ENCODE results near the gene SUSD6. TPM values are rescaled to one million over a fixed set of nuclear protein-coding genes. Genes with fewer than 3 reads are reported as not detected.

Gene SUSD6
- total RNA-seq, 1 experiment from 2014 or later, result 24.1 TPM

- H3K9me3 ChIP-seq (ENCODE audit: insufficient read depth, low read depth), result no peaks in the 10 kb centered on the region
- H4K20me1 ChIP-seq (ENCODE audit: insufficient read depth), result no peaks in the 10 kb centered on the region
- no peaks in the 10 kb centered on the region for H3K4me1 ChIP-seq (replicated peaks; ENCODE audit: insufficient read depth)
- H2AFZ ChIP-seq, result no peak overlapping the region
- H3F3A ChIP-seq (ENCODE audit: insufficient read depth, low read depth), result 0 out of 2 replicates have a peak, but pooled peaks cover 5% of the 10 kb centered on the region
- H3K9me2 ChIP-seq (ENCODE audit: insufficient read depth), result no peaks in the 10 kb centered on the region
- no peaks in the 10 kb centered on the region for H3K36me3 ChIP-seq (ENCODE audit: low read depth)
- H3K27me3 ChIP-seq (ENCODE audit: insufficient read depth, low read depth), result no peaks in the 10 kb centered on the region
- intact Hi-C loops (cut with micrococcal nuclease; ENCODE audit: unreplicated experiment), result no loop called here
- H3K27ac ChIP-seq, result no peak overlapping the region
- ChIA-PET CTCF (interaction anchor here (0.6 kb wide), 1 partner anchor 114 kb away, joined by 3 read pairs; no protein-coding TSS in a partner anchor), POLR2A (ENCODE audit: unreplicated experiment) (no interaction called here)
- H3K4me2 ChIP-seq, result no peak overlapping the region
- TF ChIP-seq EZH2 (IDR thresholded peaks at IDR 0.05; ENCODE audit: low read depth) (no peak), CTCF (conservative IDR thresholded peaks at IDR 0.05) (no peak)
- no peak overlapping the region for H3K4me3 ChIP-seq
- no TSS peak for BruUV-seq (replicated peaks)
- no peak for DNase-seq
- no peaks in the 10 kb centered on the region for H3K79me2 ChIP-seq (ENCODE audit: low read depth)
Measured at GRCh38 chr14:69719501-69719951, 108.1 kb downstream of the SUSD6 start.

- intact Hi-C loops (cut with micrococcal nuclease; ENCODE audit: unreplicated experiment), result no loop called here
- no peak for DNase-seq
- Histone ChIP-seq H3K36me3 (ENCODE audit: low read depth) (no peaks in the 10 kb centered on the region), H3K4me3 (no peak overlapping the region), H3K27ac (no peak overlapping the region), H3K27me3 (ENCODE audit: insufficient read depth, low read depth) (no peaks in the 10 kb centered on the region), H3K9me2 (ENCODE audit: insufficient read depth) (no peaks in the 10 kb centered on the region), H2AFZ (no peak overlapping the region), H3F3A (ENCODE audit: insufficient read depth, low read depth) (0 out of 2 replicates have a peak, but pooled peaks cover 5% of the 10 kb centered on the region), H3K4me1 (replicated peaks; ENCODE audit: insufficient read depth) (no peaks in the 10 kb centered on the region), H3K9me3 (ENCODE audit: insufficient read depth, low read depth) (no peaks in the 10 kb centered on the region), H3K4me2 (no peak overlapping the region), H3K79me2 (ENCODE audit: low read depth) (no peaks in the 10 kb centered on the region), H4K20me1 (ENCODE audit: insufficient read depth) (no peaks in the 10 kb centered on the region)
- BruUV-seq (replicated peaks), result no TSS peak
- TF ChIP-seq CTCF (conservative IDR thresholded peaks at IDR 0.05) (no peak), EZH2 (IDR thresholded peaks at IDR 0.05; ENCODE audit: low read depth) (no peak)
- ChIA-PET CTCF (no interaction called here), POLR2A (ENCODE audit: unreplicated experiment) (no interaction called here)
Measured at GRCh38 chr14:69720912-69721311, 109.5 kb downstream of the SUSD6 start.

GRCh38 chr14:69726761-69727511, 115.5 kb downstream of the SUSD6 start:
- CTCF ChIA-PET, result interaction anchor here (0.7 kb wide), 1 partner anchor 142 kb away, joined by 4 read pairs; no protein-coding TSS in a partner anchor
- H3K4me2 ChIP-seq, result peak overlapping the region; percentile 88
- H4K20me1 ChIP-seq (ENCODE audit: insufficient read depth), result no peaks in the 10 kb centered on the region
- no peaks in the 10 kb centered on the region for H3K79me2 ChIP-seq (ENCODE audit: low read depth)
- H3K27me3 ChIP-seq (ENCODE audit: insufficient read depth, low read depth), result no peaks in the 10 kb centered on the region
- POLR2A ChIA-PET (ENCODE audit: unreplicated experiment), result interaction anchor here (0.6 kb wide), 1 partner anchor 126 kb away, joined by 5 read pairs; no protein-coding TSS in a partner anchor
- no peaks in the 10 kb centered on the region for H3K36me3 ChIP-seq (ENCODE audit: low read depth)
- peak in 1 of 2 experiments; percentile 82 for DNase-seq
- H3K9me2 ChIP-seq (ENCODE audit: insufficient read depth), result no peaks in the 10 kb centered on the region
- H2AFZ ChIP-seq, result peak overlapping the region; percentile 71
- no peak overlapping the region for H3K27ac ChIP-seq
- peak overlapping the region; percentile 52; the same call in 1 of the 2 replicates for H3K4me3 ChIP-seq
- H3K9me3 ChIP-seq (ENCODE audit: insufficient read depth, low read depth), result no peaks in the 10 kb centered on the region
- intact Hi-C loops (cut with micrococcal nuclease; ENCODE audit: unreplicated experiment), result loop anchor here (1.0 to 5.0 kb wide), 3 partner anchors 124 to 485 kb away; no protein-coding TSS in a partner anchor
- H3K4me1 ChIP-seq (replicated peaks; ENCODE audit: insufficient read depth), result 0 out of 2 replicates have a peak, but pooled peaks cover 3% of the 10 kb centered on the region
- no peaks in the 10 kb centered on the region for H3F3A ChIP-seq (ENCODE audit: insufficient read depth, low read depth)
- TF ChIP-seq EZH2 (IDR thresholded peaks at IDR 0.05; ENCODE audit: low read depth) (no peak), CTCF (conservative IDR thresholded peaks at IDR 0.05) (peak; percentile 99)
- BruUV-seq (replicated peaks), result no TSS peak

Data from PC-9 (cell line).